GM12891 (cell line): ENCODE data around the gene TMEM214.

Experiments
- POLR2A ChIP-seq: IDR thresholded peaks from 2 replicates; pipeline ENCODE4 v1.6.1; 2011; ENCODE audit warnings: low read depth, low read length, control low read depth
- POLR2AphosphoS5 ChIP-seq: IDR thresholded peaks from 2 replicates; pipeline ENCODE4 v1.6.1; 2011; ENCODE audit warnings: low read depth, low read length, control low read depth
- TAF1 ChIP-seq: IDR thresholded peaks from 2 replicates; pipeline ENCODE4 v1.6.1; 2011; ENCODE audit warnings: low read depth, low read length, control low read depth

- TF ChIP-seq POLR2AphosphoS5 (no peak), POLR2A (no peak), TAF1 (no peak)
Observed at GRCh38 chr2:27003857-27004256, 28.9 kb upstream of the TMEM214 start.
